Activated CD4-positive, alpha-beta T cell treated with anti-CD3 and anti-CD28 coated beads, Interleukin-2, amount 50 U/mL, for 24 hours (primary cell): ENCODE results near the gene KLB.
"Not testable (repeated sequence)": the region's sequence is repeated elsewhere in the genome, so short reads cannot be mapped to it uniquely, and the experiment has no call there.

ENCODE experiments used
- DNase-seq, 2 donors: peaks; one replicate each; pipeline ENCODE4 v3.0.0-alpha.2; 2020; ENCODE audit warnings: low read depth in 1 of 2, low spot score in 1 of 2

The KLB gene

DNA sequence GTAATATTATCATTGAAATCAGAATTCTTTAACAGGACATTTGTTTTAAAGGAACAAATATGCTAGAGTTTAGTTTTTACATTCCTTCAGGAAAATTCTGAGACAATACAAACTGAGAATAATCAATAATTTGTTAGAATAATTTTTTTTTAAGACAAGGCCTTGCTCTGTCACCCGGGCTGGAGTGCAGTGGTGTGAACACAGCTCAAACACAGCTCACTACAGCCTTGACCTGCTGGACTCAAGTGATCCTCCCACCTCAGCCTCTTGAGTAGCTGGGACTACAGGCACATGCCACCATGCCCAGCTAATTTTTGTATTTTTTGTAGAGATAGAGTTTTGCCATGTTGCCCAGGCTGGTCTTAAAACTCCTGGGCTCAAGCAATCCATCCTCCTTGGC lies 18.6 kb downstream of the KLB start:
- not testable (repeated sequence) for DNase-seq

DNA sequence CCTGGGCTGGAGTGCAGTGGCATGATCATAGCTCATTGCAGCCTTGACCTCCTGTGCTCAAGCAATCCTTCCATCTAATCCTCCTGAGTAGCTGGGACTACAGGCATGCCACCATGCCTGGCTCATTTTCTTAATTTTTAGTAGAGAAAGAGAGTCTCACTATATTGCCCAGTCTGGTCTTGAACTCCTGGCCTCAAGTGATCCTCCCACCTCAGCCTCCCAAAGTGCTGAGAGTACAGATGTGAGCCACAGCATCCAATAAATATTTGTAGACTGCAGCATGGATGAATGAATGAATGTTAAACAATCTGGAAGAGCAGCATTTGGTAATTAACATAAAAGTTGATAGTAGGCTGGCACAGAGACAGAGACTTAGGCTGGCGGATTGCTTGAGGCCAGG lies 20.0 kb downstream of the KLB start:
- DNase-seq: no peak

DNA sequence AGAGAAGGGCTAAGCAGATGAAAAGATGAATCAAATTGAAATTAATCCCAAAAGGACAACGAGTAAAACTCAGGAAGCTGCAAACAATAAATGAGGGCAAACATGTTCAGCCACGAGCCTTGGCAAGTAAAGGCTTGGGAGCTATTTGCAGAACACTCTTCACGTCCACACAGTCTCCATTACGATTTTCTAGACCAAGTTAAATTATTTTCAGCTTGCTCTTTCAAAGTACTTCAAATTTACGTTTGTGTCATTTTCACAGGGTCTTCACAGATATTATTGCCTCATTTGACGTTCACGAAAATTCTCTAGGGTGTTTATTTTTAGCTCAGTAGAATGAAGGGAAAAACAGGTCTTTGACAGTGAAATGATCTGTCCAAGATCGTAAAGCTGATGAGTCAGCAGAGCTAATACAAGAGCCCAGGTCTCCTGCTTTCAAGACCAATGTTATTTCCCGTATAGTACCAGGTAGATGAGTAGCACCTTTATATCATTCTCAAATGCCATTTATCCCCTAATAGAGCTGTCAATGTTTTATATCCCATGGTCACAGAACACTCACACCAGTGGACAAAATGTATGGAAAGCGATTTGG lies 20.9 kb downstream of the KLB start:
- DNase-seq: no peak

DNA sequence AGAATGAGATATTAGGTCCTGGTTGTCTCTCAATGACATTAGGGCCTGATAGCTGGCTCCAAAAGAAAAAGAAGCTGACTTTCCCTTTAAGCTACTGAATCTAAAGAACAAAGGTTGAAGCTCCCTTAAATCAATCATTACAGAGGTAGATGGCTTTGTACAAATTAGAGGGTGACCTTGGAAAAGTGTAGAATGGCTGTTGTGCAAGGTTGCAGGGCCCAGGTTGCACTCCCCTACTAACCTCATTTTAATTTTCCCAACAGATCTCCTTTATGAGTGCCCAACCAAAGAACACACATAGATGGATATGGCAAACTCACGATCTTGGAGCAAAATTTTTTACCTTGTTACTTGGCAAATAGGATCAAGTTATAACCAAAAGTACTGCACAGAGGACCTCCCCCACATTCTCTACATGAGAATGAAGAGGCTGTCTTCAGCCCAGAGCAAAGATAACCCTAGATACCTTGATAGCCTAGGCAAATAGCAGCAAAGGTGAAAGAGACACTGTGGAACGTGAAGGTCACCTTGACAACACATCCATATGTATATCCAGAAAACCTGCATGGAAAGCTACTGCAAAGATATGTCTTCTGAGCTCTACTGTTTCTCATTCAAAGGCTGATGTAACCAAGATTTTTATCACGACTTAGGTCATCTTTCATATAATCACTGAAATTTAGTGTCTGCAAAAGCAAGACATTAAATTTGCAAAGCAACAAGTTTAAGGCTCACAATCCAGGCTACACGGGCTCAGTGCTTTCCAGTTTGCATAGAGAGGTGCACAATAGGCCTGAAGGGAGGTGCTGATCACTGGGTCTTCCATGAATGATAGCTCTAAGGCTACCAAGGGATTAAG lies 23.0 kb downstream of the KLB start:
- no peak for DNase-seq

DNA sequence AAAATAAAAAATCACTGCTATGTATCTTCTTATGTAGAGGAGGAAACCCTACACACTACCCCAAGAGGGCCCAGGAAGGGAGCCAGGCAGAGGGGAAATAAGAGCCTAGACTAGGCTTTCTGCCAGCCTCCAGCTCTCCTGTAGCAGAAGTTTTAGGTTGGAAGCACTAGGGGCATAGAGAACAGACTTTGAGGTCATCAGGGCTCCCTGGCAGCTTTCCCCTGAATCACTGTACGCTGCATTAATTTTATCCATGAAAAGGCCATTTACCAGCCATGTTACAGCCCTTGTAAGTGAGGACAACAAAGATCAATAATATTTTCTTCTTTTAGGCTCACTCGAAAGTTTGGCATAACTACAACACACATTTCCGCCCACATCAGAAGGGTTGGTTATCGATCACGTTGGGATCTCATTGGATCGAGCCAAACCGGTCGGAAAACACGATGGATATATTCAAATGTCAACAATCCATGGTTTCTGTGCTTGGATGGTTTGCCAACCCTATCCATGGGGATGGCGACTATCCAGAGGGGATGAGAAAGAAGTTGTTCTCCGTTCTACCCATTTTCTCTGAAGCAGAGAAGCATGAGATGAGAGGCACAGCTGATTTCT lies 27.3 kb downstream of the KLB start:
- DNase-seq: no peak

DNA sequence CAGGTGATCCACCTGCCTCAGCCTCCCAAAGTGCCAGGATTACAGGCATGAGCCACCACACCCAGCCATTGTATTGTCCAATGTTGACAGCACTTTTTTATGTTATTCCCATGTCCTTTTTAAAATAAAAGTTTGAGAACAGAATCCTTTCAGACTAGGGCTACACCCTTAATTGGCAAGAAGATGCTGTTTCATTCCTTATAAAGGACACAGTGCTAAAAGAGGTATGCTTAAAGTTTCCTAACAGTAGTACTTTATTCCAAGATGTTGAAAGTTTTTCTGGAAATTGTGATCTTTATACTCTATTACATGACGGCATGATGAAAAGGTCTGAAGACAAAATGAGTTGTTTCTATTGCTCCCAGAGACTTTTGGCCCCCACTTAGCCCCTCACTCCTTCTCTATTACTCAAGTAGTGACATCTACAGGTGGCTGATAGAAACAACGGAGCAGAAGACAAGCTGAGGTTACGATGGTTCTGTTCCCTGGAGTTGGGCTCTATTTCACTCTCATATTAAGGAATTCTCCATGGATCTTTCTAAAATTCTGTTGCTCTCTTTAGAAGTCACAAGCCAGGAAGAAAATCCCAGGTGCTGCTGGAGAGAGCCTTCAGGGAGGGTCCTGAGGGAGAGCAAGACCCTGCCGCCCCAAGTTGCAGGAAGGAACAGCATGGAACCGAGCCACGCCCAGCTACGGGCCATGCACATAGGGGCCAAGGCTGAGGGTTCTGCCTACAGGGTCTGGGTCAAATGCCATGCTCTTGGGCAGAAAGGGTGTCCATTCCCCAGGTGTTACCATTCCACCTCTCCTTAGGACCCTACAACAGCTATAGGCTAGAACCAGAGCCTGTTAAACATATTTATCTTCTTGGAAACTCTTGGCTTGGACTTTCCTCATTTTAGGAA lies 29.2 kb downstream of the KLB start:
- DNase-seq: no peak

DNA sequence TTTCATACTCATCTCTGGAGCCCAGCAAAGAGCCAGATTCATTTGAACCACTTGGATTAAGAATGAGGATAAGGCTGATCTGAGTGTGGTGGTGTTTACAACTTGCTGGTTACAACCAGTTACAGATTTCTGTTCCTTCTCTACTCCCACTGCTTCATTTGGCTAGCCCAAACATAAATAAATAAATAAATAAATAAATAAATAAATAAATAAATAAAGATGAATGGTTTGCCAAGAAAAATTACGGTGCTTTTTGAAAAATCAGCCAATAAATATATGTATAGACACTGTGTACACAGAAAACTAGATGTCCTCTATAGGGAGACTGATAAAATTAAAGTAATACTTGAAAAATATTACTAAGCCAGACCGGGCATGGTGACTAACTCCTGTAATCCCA lies 34.9 kb downstream of the KLB start:
- DNase-seq: no peak

DNA sequence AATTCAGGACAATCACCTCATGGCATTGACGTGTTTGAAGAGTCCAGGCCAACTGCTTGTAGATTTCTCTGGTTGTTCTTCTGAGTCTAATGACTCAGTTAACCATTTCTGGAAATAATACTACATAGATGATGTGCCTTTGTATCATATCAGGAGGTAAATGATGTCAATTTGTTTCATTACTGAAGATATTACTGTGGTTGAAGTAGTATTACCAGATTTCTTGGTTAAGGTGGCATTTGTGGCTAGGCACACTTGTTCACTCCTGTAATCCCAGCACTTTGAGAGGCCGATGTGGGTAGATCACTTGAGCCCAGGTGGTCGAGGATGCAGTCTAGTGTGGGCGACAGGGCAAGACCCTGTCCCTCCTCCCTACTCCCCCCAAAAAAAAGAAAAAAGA lies 36.3 kb downstream of the KLB start:
- no peak for DNase-seq

DNA sequence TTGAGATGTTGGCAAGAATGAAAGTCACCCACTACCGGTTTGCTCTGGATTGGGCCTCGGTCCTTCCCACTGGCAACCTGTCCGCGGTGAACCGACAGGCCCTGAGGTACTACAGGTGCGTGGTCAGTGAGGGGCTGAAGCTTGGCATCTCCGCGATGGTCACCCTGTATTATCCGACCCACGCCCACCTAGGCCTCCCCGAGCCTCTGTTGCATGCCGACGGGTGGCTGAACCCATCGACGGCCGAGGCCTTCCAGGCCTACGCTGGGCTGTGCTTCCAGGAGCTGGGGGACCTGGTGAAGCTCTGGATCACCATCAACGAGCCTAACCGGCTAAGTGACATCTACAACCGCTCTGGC lies 39.7 kb downstream of the KLB start:
- DNase-seq: no peak

DNA sequence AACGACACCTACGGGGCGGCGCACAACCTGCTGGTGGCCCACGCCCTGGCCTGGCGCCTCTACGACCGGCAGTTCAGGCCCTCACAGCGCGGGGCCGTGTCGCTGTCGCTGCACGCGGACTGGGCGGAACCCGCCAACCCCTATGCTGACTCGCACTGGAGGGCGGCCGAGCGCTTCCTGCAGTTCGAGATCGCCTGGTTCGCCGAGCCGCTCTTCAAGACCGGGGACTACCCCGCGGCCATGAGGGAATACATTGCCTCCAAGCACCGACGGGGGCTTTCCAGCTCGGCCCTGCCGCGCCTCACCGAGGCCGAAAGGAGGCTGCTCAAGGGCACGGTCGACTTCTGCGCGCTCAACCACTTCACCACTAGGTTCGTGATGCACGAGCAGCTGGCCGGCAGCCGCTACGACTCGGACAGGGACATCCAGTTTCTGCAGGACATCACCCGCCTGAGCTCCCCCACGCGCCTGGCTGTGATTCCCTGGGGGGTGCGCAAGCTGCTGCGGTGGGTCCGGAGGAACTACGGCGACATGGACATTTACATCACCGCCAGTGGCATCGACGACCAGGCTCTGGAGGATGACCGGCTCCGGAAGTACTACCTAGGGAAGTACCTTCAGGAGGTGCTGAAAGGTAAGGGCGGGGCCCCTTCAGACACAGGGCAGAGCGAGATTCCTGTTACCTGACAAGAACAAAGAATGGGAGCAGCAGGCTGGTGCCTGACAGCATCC lies 40.3 kb downstream of the KLB start:
- DNase-seq: no peak

DNA sequence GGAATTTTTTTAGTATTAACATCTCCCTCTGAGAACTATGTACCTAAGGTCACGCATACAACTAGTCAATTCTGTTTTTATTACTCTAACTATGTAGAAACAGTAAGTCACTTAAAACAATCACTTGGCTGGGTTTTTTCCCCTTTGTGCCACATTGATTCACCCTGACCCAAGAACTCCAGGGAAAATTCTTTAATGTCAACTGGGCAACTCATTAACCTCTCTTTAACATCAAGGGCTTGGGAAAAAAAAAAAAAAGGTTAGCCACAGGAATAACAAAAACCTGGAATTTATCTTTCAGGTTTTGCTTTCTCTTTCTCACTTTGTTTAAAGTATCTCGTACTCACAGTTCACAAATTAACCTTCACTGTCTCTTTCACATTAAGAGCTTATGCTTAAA lies 43.9 kb downstream of the KLB start:
- DNase-seq: no peak

DNA sequence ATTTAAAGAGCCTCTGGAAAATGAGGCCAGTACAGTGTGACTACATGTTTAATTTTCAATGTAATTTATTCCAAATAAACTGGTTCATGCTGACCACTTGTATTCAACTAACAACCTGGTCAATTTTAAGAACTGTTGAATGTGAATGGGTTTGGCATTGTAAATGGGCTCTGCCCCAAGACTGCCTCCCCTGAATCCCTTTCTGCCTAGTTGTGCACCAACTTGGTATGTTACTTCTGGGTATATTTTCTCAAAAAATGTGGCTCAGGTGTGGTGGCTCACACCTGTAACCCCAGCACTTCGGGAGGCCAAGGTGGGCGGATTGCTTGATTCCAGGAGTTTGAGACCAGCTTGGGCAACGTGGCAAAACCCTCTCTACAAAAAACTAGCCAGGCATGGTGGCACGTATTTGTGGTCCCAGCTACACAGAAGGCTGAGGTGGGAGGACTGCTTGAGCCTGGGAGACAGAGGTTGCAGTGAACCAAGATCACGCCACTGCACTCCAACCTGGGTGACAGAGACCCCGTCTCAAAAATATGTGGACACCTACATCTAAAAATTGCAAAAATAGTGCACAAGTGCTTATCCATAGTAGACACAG lies 44.8 kb downstream of the KLB start:
- no peak for DNase-seq

DNA sequence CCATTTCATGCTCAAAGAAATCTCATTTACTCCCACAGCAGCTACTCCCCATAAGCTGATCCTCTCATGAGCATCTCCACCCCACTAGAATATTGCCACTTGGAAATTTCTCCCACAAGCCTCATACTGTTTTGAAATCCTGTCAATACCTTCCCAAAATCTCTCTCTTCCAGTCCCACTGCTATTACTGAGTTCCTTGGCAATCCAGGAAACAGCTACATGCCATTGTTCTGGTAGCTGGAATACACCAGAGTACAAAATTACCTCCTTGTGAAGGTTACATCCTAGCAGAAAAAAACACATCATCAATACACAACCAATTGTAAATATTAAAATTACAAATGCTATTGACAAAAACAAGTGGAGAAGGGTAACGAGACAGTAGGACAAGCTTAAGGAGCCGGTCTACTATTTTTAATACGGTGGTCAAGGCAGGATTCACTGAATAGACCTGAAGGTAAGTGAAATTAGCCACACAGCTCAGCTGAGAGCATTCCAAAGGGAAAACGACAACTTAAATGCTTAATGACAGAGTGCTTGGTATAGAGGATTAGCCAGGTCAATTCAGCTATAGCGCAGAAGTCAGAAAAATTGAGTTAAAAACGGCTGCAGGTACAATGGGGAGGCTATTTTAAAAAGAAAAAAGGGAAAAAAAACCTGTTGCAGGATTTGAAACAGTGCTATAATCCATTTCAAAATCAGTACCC lies 45.6 kb downstream of the KLB start:
- no peak for DNase-seq

DNA sequence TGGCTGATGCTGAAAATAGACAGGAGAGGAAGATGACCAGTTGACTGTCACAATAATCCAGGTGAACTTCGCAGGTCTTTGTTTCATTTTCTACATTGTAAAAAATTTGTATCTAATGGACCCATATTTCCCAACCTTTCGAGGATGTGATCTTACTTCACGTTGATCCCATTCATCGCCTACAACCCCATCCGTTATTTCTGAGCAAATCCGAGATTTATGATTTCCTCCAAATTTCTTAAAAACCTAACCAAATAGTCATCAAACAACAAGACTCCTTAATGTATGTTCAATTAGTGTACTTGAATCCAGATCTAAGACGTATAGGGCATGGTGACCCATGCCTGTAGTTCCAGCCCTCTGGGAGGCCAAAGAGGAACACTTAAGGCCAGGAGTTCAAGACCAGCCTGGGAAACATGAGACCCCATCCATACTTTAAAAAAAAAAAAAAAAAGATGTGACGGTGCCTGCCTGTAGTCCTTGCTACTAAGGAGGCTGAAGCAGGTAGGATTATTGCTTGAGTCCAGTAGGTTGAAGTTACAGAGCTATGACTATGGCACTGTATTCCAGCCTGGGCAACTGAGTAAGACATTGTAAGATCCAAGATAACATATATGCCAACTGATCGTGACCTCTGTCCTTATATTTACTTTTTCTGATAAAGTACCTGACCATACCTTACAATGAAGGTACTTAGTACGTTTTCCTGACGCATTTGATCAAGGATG lies 46.3 kb downstream of the KLB start:
- no peak for DNase-seq

DNA sequence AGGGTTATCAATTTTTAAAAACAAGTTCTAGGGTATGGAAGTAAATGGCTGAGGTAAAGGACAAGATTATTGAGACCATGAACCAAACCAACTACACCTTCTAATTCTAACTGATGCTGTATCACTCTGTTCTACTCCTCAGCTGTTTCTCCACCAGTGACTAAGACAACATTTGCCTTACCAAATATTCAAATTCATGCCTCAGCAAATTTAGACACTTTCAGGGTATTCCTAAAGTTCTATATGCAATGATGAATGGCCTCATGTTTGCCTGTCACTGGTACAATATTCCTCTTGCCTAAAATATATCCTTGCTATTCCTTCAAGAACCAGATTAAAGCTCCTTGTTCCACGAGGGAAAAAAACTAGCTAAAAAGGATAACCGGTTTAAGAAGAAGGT lies 47.0 kb downstream of the KLB start:
- DNase-seq: no peak

DNA sequence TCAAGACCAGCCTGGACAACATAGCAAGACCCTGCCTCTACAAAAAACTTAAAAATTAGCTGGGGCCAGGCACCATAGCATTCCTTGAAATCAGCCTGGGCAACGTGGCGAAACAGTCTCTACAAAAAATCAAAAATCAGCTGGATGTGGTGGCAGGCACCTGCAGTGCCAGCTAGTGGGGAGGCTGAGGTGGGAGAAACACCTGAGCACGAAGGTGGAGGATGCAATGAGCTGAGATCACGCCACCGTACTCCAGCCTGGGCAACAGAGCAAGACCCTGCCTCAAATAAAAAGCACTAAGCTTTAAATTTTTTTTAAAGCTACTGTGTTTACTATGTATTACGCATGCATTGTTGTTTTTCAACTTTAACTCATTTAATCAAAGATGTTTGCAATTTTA lies 48.8 kb downstream of the KLB start:
- no peak for DNase-seq

DNA sequence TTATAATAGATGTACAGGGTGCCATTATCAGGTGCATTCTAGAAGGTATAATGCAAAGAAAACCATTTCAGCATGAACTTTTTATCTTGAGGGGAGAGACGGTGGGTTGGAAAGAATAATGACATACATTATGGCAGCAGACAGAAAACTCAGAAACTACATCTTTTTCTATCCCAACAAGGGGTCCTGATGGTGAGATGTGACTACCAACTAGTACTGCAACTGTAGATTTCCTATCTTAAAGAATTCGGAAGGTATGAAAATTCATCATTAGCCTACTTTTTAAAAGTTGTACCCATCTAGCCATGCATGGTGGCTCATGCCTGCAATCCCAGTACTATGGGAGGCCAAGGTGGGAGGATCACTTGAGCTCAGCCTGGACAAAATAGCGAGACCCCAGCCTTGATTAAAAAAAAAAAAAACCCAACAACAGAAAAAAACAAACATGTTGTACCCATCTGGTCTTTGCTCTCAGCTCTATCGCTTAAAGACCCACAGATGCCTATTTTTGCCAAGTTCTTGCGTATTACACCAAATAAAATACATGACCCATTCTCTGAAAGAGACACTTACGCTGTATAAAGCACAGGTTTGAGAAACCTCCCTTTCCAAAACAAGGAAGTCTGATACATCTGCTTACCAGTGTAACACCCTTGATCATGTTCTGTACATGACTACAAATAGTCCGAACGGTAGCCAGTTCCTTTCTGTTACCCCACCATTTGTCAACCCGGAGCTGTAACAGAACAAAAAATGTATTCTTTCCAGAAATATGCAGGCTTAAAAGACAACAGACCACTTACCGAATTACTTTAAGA lies 50.4 kb downstream of the KLB start:
- DNase-seq: no peak

DNA sequence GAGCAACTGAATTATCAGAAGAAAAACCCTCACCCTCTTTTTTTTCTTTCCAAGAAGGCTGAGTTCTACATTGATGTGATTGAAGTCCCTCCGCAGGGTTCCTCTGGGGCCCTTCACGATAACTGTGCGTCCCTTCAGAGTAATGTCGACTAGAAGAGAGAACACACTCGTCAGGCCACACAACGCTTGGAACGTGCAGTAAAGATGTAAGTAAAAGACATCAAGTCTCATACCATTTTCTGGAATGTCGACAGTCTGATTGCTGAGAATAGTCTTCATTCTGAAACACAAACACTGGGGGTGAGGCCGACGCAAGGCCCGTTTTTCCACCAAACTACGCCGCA lies 51.4 kb downstream of the KLB start:
- not testable (repeated sequence) for DNase-seq
